ENCODE results near the gene ATP6V1F. TPM values are rescaled to one million over a fixed set of nuclear protein-coding genes. Genes with fewer than 3 reads are reported as not detected.

Gene ATP6V1F
- total RNA-seq, 1 experiment from 2014 or later, result 149 TPM

- Histone ChIP-seq H3K4me1 (ENCODE audit: control insufficient read depth in 1 of 2, insufficient read depth in 2 of 2, low read length in 2 of 2) (peaks cover 21 to 51% of the 10 kb centered on the region in 2 experiments), H2AFZ (ENCODE audit: low read depth, low read length, poor library complexity, severe bottlenecking) (no peak overlapping the region), H3K9ac (ENCODE audit: low read length) (no peak overlapping the region), H3K27ac (ENCODE audit: low read depth, low read length) (no peak overlapping the region), H3K4me2 (ENCODE audit: low read length) (no peak overlapping the region), H3K36me3 (ENCODE audit: control insufficient read depth in 1 of 2, insufficient read depth in 2 of 2, low read length in 2 of 2) (peaks cover 3 to 7% of the 10 kb centered on the region in 2 experiments; a peak in 2 of 4 replicates), H3K27me3 (ENCODE audit: insufficient read depth, low read length) (no peaks in the 10 kb centered on the region), H3K4me3 (replicated peaks in 1 of 2; ENCODE audit: low read depth in 1 of 2, low read length in 2 of 2) (no peak overlapping the region), H3K79me2 (ENCODE audit: insufficient read depth, low read length) (peaks cover 23% of the 10 kb centered on the region), H3K9me3 (ENCODE audit: control insufficient read depth in 1 of 2, insufficient read depth in 1 of 2, low read depth in 1 of 2, low read length in 2 of 2) (no peaks in the 10 kb centered on the region), H4K20me1 (ENCODE audit: insufficient read depth) (no peaks in the 10 kb centered on the region), H3K9me2 (ENCODE audit: insufficient read depth) (no peaks in the 10 kb centered on the region)
- ChIA-PET RAD21 (ENCODE audit: low non-redundant PET in 1 of 2, low total read pairs in 2 of 2, uncharacterized antibody in 2 of 2, unreplicated experiment in 2 of 2) (no interaction called here), POLR2A (no interaction called here), CTCF (interaction anchor here (0.6 kb wide), 1 partner anchor 18 kb away, joined by 3 read pairs; no protein-coding TSS in a partner anchor)
- no peak for TF ChIP-seq EZH2 (IDR thresholded peaks at IDR 0.05)
- TF ChIP-seq ZBTB33 (IDR thresholded peaks at IDR 0.05; ENCODE audit: extremely low read depth, insufficient replicate concordance, low read length), result no peak
- no peak for TF ChIP-seq RAD21 (IDR thresholded peaks at IDR 0.05; ENCODE audit: low read depth)
- TF ChIP-seq CBX3 (IDR thresholded peaks at IDR 0.05; ENCODE audit: low read depth), result no peak
- TF ChIP-seq EGR1 (IDR thresholded peaks at IDR 0.05; ENCODE audit: low read depth), result no peak
- no peak for TF ChIP-seq JUND (IDR thresholded peaks at IDR 0.05)
- no peak for TF ChIP-seq CEBPB (IDR thresholded peaks at IDR 0.05; ENCODE audit: low read depth)
- no peak for TF ChIP-seq POLR2AphosphoS5 (IDR thresholded peaks at IDR 0.05; ENCODE audit: low read depth, low read length)
- no peak for TF ChIP-seq TCF7L2 (IDR thresholded peaks at IDR 0.05; ENCODE audit: borderline replicate concordance, extremely low read depth, insufficient read depth, insufficient read length)
- no peak for TF ChIP-seq MAX (IDR thresholded peaks at IDR 0.05)
- no peak for TF ChIP-seq POLR2A (IDR thresholded peaks at IDR 0.05; ENCODE audit: borderline replicate concordance, extremely low read depth, insufficient read depth, insufficient read length)
- no peak for TF ChIP-seq REST (IDR thresholded peaks at IDR 0.05; ENCODE audit: low read depth)
- TF ChIP-seq SRF (IDR thresholded peaks at IDR 0.05; ENCODE audit: low read depth), result no peak
- no peak for ATAC-seq
- no TSS peak for BruUV-seq (replicated peaks)
- DNase-seq (ENCODE audit: low read depth, low spot score), result no peak
- intact Hi-C loops (cut with micrococcal nuclease), result no loop called here
These were observed 3.6 kb downstream of the ATP6V1F start for GRCh38 chr7:128865996-128866877.
